ENCODE data around the gene SCFD2.

Gene SCFD2

DNA sequence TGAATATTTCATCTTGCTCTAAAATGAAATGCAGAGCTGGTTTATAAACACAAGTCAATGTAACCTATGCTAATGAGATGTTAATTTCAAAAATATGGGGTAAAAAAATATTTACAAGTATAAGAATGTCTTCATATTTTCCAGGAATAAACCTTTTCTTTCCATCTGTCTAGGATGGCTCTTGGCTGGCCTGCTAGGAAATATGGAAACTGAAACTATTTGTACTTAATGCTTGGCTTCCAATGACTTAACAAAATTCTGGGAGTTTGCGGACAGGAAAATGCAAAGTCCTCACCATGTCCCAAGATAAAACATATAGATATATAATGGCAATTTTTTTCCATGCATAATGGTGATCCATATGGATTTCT lies 168.1 kb downstream of the SCFD2 start:
- DNase-seq (ENCODE audit: low read depth): peak; percentile 71
- Histone ChIP-seq H3K9ac (ENCODE audit: low read length) (peak overlapping the region; percentile 75), H3K9me3 (ENCODE audit: control insufficient read depth, low read length) (no peaks in the 10 kb centered on the region), H3K4me3 (ENCODE audit: low read length) (peak overlapping the region; percentile 66), H3K4me1 (ENCODE audit: control insufficient read depth, insufficient read depth, low read length) (peaks cover 29% of the 10 kb centered on the region), H3K36me3 (ENCODE audit: control insufficient read depth, insufficient read depth, low read length, severe bottlenecking) (no peaks in the 10 kb centered on the region), H3K27me3 (replicated peaks; ENCODE audit: control insufficient read depth, insufficient read depth, low read length) (no peaks in the 10 kb centered on the region)

DNA sequence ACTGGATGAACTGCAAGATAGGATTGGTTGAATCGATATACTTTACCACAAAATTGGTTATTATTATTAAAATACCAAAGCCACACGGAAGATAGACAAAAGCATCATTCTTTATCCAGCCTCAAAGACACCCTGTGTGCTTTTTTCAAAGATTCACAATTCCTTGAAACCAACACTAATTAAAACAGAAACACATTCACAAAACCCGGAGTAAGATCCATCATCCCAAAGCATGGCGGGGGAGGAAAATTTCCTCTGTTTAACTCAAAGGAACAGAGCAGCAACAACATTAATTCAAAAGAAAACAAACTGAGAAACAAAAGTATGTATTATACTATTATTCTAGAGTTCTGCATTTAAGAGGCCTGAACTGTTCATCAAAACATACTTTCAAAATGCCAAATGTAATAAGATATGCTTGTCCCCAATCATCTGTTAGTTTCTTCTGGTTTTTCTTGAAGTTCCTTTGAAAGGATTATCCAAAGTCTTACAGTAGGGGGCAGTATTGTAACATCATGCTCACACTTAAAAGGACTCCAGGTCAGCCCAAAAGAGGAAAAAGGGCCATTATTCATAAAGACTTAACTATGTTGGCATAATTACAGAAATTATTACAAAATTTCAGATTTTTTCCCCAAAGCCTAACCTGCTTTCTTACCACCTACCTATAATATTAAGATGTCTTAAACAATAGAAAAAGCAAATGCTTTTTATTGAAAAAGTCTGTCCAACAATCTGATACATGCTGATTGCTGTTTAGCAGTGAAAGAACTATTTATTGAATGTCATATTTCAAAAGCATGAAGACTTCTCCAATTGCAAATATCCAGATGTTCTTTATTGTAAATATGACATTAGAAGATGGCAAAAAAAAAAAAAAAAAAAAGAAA lies 168.7 kb downstream of the SCFD2 start:
- peak overlapping the region; percentile 66 for H3K4me3 ChIP-seq (ENCODE audit: low read length)
- H3K9ac ChIP-seq (ENCODE audit: low read length): peak overlapping the region; percentile 75
- no peaks in the 10 kb centered on the region for H3K27me3 ChIP-seq (replicated peaks; ENCODE audit: control insufficient read depth, insufficient read depth, low read length)
- DNase-seq (ENCODE audit: low read depth): peak; percentile 97
- H3K36me3 ChIP-seq (ENCODE audit: control insufficient read depth, insufficient read depth, low read length, severe bottlenecking): no peaks in the 10 kb centered on the region
- no peaks in the 10 kb centered on the region for H3K9me3 ChIP-seq (ENCODE audit: control insufficient read depth, low read length)
- peaks cover 32% of the 10 kb centered on the region for H3K4me1 ChIP-seq (ENCODE audit: control insufficient read depth, insufficient read depth, low read length)

DNA sequence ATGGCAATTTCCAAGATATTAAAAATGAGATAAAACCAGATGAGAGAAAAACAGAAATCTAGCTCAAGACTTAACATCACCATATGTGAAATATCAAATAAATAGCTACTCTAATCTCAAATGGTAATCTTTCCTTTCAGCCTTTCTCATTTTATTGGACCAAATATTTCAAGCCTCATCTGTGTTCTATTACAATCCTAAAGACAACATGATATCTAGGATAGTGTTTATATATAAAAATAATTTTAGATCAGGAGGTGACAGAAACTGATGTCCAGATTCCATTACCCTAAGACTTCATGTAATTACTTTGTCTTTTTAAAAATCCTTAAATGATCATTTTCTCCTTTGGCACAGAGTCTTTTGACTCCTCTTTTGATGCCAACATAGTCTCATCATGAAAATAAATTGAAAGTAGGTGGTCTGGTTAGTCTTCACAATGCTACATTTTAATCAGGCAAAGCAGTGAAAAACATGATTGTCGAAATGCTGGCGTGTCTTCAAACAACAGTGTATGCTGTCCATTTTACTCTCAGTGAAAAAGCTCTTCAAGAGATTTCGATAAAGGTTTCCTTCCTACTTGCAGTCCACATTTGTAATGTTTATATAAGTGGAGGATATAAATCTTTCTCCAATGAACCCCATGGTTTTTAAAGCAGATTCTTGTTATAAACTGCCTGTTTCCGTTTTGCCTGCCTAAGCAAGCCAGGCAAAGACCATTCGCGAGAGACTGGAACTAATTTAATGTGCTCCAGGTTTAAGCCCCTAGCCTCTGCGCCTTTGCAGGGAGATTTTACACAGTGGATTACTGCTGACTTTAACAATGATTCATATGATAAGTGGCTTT lies 169.8 kb downstream of the SCFD2 start:
- Histone ChIP-seq H3K4me3 (ENCODE audit: low read length) (peak overlapping the region; percentile 27), H3K9me3 (ENCODE audit: control insufficient read depth, low read length) (no peaks in the 10 kb centered on the region), H3K4me1 (ENCODE audit: control insufficient read depth, insufficient read depth, low read length) (peaks cover 32% of the 10 kb centered on the region), H3K27me3 (replicated peaks; ENCODE audit: control insufficient read depth, insufficient read depth, low read length) (no peaks in the 10 kb centered on the region), H3K36me3 (ENCODE audit: control insufficient read depth, insufficient read depth, low read length, severe bottlenecking) (no peaks in the 10 kb centered on the region), H3K9ac (ENCODE audit: low read length) (peak overlapping the region; percentile 68)
- peak; percentile 79 for DNase-seq (ENCODE audit: low read depth)

GRCh38 chr4:53194727-53195126 lies 171.1 kb downstream of the SCFD2 start:
- DNase-seq (ENCODE audit: low read depth): no peak
- H3K27me3 ChIP-seq (replicated peaks; ENCODE audit: control insufficient read depth, insufficient read depth, low read length): no peaks in the 10 kb centered on the region

DNA sequence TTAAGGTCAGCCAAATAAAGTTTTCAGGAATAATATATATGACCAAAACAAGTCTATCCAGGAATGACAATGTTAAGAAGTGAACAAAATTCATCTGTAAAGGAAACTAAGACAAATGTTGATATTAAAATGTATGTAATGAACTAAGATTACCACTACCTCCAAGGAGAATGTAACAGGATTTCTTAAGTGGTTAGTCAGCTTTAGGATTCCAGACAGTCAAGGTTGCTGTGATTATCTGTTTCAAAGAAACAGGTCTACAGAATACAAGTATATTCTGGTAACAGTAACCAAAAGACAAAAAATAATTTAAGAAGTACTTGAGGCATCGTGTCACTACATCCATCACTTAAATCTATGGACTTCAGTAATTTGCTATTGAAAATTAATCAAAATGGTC lies 172.8 kb downstream of the SCFD2 start:
- Histone ChIP-seq H3K4me3 (ENCODE audit: low read length) (no peak overlapping the region), H3K9ac (ENCODE audit: low read length) (no peak overlapping the region), H3K9me3 (ENCODE audit: control insufficient read depth, low read length) (no peaks in the 10 kb centered on the region), H3K4me1 (ENCODE audit: control insufficient read depth, insufficient read depth, low read length) (peaks cover 51% of the 10 kb centered on the region), H3K27me3 (replicated peaks; ENCODE audit: control insufficient read depth, insufficient read depth, low read length) (no peaks in the 10 kb centered on the region), H3K36me3 (ENCODE audit: control insufficient read depth, insufficient read depth, low read length, severe bottlenecking) (no peaks in the 10 kb centered on the region)
- DNase-seq (ENCODE audit: low read depth): no peak

More at GRCh38 chr4:53194727-53195126, 171.1 kb downstream of the SCFD2 start:
- Histone ChIP-seq H3K9ac (ENCODE audit: low read length) (no peak overlapping the region), H3K4me1 (ENCODE audit: control insufficient read depth, insufficient read depth, low read length) (peaks cover 35% of the 10 kb centered on the region), H3K4me3 (ENCODE audit: low read length) (no peak overlapping the region), H3K9me3 (ENCODE audit: control insufficient read depth, low read length) (no peaks in the 10 kb centered on the region), H3K36me3 (ENCODE audit: control insufficient read depth, insufficient read depth, low read length, severe bottlenecking) (no peaks in the 10 kb centered on the region)

DNA sequence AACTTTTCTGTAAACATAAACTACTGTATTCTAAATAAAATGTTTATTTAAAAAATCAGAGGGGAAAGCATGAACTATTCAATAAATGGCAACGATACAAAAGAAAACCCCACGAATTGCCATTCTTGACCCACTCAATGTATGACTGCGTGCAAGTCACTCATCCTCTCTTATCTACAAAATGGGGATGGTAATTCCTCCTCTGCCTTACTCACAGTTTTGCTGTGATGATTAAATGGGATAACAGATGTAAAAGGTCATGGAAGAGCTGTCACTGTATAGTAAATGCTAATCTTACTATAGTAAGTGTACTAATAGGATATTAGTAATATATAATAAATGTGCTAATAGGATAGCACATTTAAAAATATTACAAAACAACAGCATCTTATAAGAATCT lies 173.4 kb downstream of the SCFD2 start:
- no peaks in the 10 kb centered on the region for H3K9me3 ChIP-seq (ENCODE audit: control insufficient read depth, low read length)
- no peak overlapping the region for H3K4me3 ChIP-seq (ENCODE audit: low read length)
- peaks cover 51% of the 10 kb centered on the region for H3K4me1 ChIP-seq (ENCODE audit: control insufficient read depth, insufficient read depth, low read length)
- H3K9ac ChIP-seq (ENCODE audit: low read length): no peak overlapping the region
- no peak for DNase-seq (ENCODE audit: low read depth)
- no peaks in the 10 kb centered on the region for H3K27me3 ChIP-seq (replicated peaks; ENCODE audit: control insufficient read depth, insufficient read depth, low read length)
- no peaks in the 10 kb centered on the region for H3K36me3 ChIP-seq (ENCODE audit: control insufficient read depth, insufficient read depth, low read length, severe bottlenecking)

- Histone ChIP-seq H3K9me3 (ENCODE audit: control insufficient read depth, low read length) (no peaks in the 10 kb centered on the region), H3K36me3 (ENCODE audit: control insufficient read depth, insufficient read depth, low read length, severe bottlenecking) (no peaks in the 10 kb centered on the region), H3K27me3 (replicated peaks; ENCODE audit: control insufficient read depth, insufficient read depth, low read length) (no peaks in the 10 kb centered on the region), H3K4me3 (ENCODE audit: low read length) (no peak overlapping the region), H3K9ac (ENCODE audit: low read length) (no peak overlapping the region), H3K4me1 (ENCODE audit: control insufficient read depth, insufficient read depth, low read length) (peaks cover 53% of the 10 kb centered on the region)
- no peak for DNase-seq (ENCODE audit: low read depth)
These were observed 173.9 kb downstream of the SCFD2 start for GRCh38 chr4:53191997-53192396.

DNA sequence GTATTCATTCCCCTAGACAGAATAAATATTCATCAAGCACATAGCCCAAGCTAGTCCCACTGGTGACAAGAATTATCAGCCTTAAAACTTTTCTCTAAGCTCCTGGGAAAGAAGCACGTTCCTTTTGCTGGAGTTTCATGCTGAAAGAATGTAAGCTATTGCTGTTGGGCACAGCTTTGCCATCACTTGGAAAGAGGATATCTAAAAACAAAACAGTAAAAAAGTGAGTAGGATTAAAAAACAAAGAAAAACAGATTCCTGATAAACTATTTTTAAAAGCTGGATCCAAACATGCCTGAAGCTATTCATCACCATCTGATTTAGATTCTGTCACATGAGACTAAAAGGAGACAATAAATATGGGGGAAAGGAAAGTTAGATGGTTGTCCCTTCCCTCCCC lies 176.8 kb downstream of the SCFD2 start:
- Histone ChIP-seq H3K9me3 (ENCODE audit: control insufficient read depth, low read length) (no peaks in the 10 kb centered on the region), H3K4me1 (ENCODE audit: control insufficient read depth, insufficient read depth, low read length) (peaks cover 51% of the 10 kb centered on the region), H3K27me3 (replicated peaks; ENCODE audit: control insufficient read depth, insufficient read depth, low read length) (no peaks in the 10 kb centered on the region), H3K9ac (ENCODE audit: low read length) (peak overlapping the region; percentile 32), H3K36me3 (ENCODE audit: control insufficient read depth, insufficient read depth, low read length, severe bottlenecking) (no peaks in the 10 kb centered on the region), H3K4me3 (ENCODE audit: low read length) (no peak overlapping the region)
- peak; percentile 81 for DNase-seq (ENCODE audit: low read depth)

- Histone ChIP-seq H3K4me1 (ENCODE audit: control insufficient read depth, insufficient read depth, low read length) (peaks cover 46% of the 10 kb centered on the region), H3K9me3 (ENCODE audit: control insufficient read depth, low read length) (no peaks in the 10 kb centered on the region), H3K27me3 (replicated peaks; ENCODE audit: control insufficient read depth, insufficient read depth, low read length) (no peaks in the 10 kb centered on the region), H3K36me3 (ENCODE audit: control insufficient read depth, insufficient read depth, low read length, severe bottlenecking) (no peaks in the 10 kb centered on the region), H3K4me3 (ENCODE audit: low read length) (no peak overlapping the region), H3K9ac (ENCODE audit: low read length) (peak overlapping the region; percentile 45)
- DNase-seq (ENCODE audit: low read depth): no peak
These were observed 179.0 kb downstream of the SCFD2 start for GRCh38 chr4:53186714-53187358.

- H3K9me3 ChIP-seq (ENCODE audit: control insufficient read depth, low read length): no peaks in the 10 kb centered on the region
- no peaks in the 10 kb centered on the region for H3K27me3 ChIP-seq (replicated peaks; ENCODE audit: control insufficient read depth, insufficient read depth, low read length)
- H3K4me1 ChIP-seq (ENCODE audit: control insufficient read depth, insufficient read depth, low read length): peaks cover 46% of the 10 kb centered on the region
- DNase-seq (ENCODE audit: low read depth): peak; percentile 74
- H3K9ac ChIP-seq (ENCODE audit: low read length): peak overlapping the region; percentile 14
- no peaks in the 10 kb centered on the region for H3K36me3 ChIP-seq (ENCODE audit: control insufficient read depth, insufficient read depth, low read length, severe bottlenecking)
- no peak overlapping the region for H3K4me3 ChIP-seq (ENCODE audit: low read length)
These were observed 179.8 kb downstream of the SCFD2 start for GRCh38 chr4:53185869-53186585.
